NCI-H2227 (cell line): Measurements from ENCODE around the gene GRIK2.
A peak's percentile ranks its signal among the peaks of the same experiment; 100 is the strongest.
"Not testable (repeated sequence)": the region's sequence is repeated elsewhere in the genome, so short reads cannot be mapped to it uniquely, and the experiment has no call there.

Source experiments
- DNase-seq: peaks from one replicate; lab custom pipeline; 2025; ENCODE audit not compliant: unreplicated experiment; lab: John Stamatoyannopoulos, UW

GRIK2 gene

GRCh38 chr6:101986476-101986875, 593.0 kb downstream of the GRIK2 start:
- no peak for DNase-seq

GRCh38 chr6:101992286-101992685, 598.8 kb downstream of the GRIK2 start:
- no peak for DNase-seq

DNA sequence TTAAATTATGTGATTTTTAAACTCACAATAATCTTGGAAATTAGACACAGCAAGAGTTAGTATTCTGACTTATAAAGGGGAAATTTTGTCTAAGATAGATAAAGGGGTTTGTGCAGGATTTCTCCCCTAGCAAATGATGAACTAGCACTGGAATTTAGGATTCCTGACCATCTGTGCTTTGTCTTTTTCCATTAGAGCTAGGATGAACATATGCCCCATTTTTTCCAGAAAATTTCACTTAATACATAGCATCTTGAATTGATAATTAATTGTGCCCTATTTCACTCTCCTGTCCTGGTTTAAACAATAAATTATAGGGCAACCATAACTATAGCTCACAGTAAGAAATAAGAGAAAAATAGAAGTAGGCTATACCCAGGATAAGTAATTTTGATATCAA, 601.0 kb downstream of the GRIK2 start:
- no peak for DNase-seq

- DNase-seq, result no peak
These were observed 621.9 kb downstream of the GRIK2 start for GRCh38 chr6:102015431-102015830.

GRCh38 chr6:102022281-102022680, 628.8 kb downstream of the GRIK2 start:
- DNase-seq, result no peak

DNA sequence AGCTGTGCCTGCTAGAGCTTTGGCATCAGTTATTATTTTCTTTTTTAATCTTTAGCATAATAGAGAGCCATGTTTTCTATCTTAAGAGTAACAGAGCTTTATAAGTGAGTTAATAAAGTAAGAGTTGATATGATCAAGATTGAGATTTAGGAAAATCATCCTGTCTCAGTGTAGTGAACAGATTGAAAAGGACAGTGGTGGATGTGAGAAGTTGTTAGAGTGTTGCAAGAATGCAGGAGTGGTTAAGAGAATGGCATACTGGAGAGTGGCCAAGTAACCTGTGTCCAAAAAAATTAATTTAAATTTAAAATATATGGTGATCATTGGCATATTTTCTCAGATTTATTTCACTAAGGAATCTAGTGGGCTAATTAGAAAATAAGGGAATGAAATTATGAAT, 629.3 kb downstream of the GRIK2 start:
- no peak for DNase-seq

GRCh38 chr6:102023977-102024657, 630.6 kb downstream of the GRIK2 start:
- DNase-seq, result no peak

- DNase-seq, result peak; percentile 4
These were observed 633.1 kb downstream of the GRIK2 start for GRCh38 chr6:102026649-102027048.

GRCh38 chr6:102028176-102028575, 634.7 kb downstream of the GRIK2 start:
- DNase-seq, result no peak

DNA sequence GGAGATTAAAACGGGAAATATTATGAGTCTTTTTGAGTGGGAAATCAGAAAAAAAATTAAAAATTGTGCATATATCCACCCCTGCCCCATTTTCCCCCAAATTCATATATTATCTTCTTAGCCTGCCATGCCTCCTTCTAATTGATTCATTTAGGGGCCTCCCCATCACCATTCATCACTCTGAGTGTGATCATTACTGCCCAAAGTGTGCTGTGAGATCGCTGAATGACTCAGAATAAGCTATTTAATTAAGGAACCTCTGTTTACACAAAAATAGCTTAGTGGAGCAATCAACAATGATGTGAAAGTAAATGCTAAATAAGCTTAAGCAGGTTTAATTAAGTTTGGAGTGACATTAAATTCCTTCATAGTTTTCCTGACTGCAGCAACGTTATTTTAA, 645.5 kb downstream of the GRIK2 start:
- no peak for DNase-seq

- no peak for DNase-seq
These were observed 645.9 kb downstream of the GRIK2 start for GRCh38 chr6:102039441-102039840.

DNA sequence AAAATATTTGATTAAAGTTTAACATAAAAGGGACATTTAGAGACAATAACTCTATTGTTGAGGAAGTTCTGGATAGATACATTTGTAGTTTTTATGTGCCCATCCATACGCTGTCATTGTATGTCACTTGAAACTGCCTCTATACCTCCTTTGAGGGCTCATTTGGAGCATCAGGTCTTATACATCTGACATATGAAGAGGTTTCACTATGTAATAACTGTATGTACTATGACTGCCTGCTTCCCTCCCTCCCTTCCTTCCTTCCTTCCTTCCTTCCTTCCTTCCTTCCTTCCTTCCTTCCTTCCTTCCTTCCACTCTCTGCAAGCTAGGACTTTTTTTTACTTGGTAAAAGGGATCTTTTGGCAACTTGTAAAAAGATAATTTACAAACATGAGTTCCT, 657.5 kb downstream of the GRIK2 start:
- no peak for DNase-seq

- no peak for DNase-seq
These were observed 658.2 kb downstream of the GRIK2 start for GRCh38 chr6:102051720-102052119.

GRCh38 chr6:102064142-102064541, 670.6 kb downstream of the GRIK2 start:
- no peak for DNase-seq

- no peak for DNase-seq
These were observed 672.8 kb downstream of the GRIK2 start for GRCh38 chr6:102066301-102066700.

DNA sequence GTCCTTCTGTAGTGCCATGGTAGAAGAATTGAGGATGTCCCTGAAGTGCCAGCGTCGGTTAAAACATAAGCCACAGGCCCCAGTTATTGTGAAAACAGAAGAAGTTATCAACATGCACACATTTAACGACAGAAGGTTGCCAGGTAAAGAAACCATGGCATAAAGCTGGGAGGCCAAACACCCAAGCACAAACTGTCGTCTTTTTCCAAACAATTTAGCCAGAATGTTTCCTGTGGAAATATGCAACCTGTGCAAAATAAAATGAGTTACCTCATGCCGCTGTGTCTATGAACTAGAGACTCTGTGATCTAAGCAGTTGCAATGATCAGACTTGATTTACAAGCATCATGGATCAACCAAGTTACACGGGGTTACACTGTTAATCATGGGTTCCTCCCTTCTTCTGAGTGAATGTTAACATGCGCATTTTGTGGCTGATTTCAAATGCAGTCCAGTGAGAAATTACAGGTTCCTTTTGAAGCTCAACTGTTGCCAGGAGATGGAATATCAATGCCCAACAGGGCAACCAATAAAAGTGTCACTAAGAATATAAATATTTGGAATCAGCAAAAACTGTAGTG, 674.9 kb downstream of the GRIK2 start:
- DNase-seq, result no peak

DNA sequence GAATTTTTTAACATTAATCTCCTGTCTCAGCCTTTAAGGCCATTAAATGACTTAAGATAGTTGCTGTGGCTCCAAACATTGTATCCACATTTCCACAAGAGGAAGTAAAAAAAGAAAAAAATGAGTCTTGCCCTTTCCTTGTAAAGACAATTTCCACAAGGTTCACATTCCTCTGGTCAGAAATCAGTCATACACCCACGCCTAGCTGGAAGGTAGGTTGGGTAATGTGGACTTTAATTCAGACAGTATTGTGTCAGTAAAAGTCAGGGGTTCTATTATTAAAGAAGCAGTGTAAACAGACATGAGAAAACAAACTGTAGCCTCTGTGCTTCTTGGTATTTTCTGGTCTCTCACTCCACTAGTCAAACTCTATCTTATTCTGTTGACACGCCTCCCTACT, 682.0 kb downstream of the GRIK2 start:
- DNase-seq, result no peak

DNA sequence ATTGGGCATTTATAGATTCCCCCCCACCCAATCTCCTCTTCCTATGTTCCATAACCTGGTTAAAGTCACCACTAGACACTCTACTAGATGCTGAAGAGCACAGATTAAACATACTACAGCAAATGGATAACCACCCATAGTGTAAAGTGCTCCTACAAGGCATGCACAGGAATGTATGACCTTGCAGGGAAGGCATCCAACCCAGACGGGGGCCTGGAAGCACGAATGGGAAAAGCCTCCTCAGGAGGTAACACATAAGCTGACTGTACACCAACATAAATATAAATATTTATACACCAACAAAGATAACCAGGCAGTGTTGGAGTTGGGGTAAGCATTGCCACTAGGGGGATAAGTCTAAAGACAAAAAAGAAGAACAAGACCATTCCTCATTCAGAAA, 691.7 kb downstream of the GRIK2 start:
- DNase-seq, result no peak

- DNase-seq, result not testable (repeated sequence)
These were observed 694.7 kb downstream of the GRIK2 start for GRCh38 chr6:102088160-102088559.

DNA sequence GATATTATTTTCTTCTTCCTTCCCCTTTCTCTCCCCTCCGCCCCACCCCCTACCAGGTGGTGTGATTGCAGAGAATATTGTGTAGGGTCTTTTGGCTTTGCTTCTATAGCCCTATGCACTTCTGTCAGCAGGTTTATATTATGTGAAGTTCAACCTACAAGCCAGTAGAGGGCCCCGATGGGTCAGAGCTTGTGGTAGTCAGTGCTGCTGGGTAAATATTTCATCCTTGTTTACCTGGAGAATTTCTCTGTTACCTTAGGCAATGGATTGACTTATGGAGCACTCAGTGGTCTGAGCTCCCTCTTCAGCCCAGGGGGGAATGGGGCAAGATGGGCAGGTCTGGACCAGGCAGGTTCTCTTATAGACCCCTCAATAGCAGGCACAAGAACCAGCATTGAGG, 720.9 kb downstream of the GRIK2 start:
- DNase-seq, result no peak

- no peak for DNase-seq
These were observed 722.4 kb downstream of the GRIK2 start for GRCh38 chr6:102115911-102116310.

- no peak for DNase-seq
These were observed 724.5 kb downstream of the GRIK2 start for GRCh38 chr6:102118034-102118433.
